H1 (cell line): ENCODE measurements around the gene OR6V1. TPM values are rescaled to one million over a fixed set of nuclear protein-coding genes. Genes with fewer than 3 reads are reported as not detected.

Experiments
- CEBPB ChIP-seq: IDR thresholded peaks from 2 replicates; pipeline ENCODE4 v1.6.1; 2012; ENCODE audit warnings: low read depth, low read length
- HDAC2 ChIP-seq, 2 experiments: fragments of 300-600 bp in 1 of 2; sonication (generic) in 1 of 2; IDR thresholded peaks; 2 replicates each; pipeline ENCODE4 v1.6.1; 2011 to 2012; ENCODE audit warnings: low read depth in 2 of 2, low read length in 2 of 2, mild to moderate bottlenecking in 2 of 2, moderate library complexity in 2 of 2, borderline replicate concordance in 1 of 2, inconsistent platforms in 1 of 2
- MAFK ChIP-seq: IDR thresholded peaks from 2 replicates; pipeline ENCODE4 v1.6.1; 2012; ENCODE audit warnings: low read depth, mild to moderate bottlenecking, improper control_type of control experiment, low read length
- SIN3A ChIP-seq, 2 experiments: IDR thresholded peaks in 1 of 2; conservative IDR thresholded peaks in 1 of 2; 2 replicates each; pipeline ENCODE4 v1.6.1; 2011 to 2012; ENCODE audit warnings: low read length in 2 of 2, improper control_type of control experiment in 1 of 2, low read depth in 1 of 2, mild to moderate bottlenecking in 1 of 2
- SIX5 ChIP-seq: IDR thresholded peaks from 2 replicates; pipeline ENCODE4 v1.6.1; 2011; ENCODE audit warnings: mild to moderate bottlenecking, low read depth, low read length
- polyA plus RNA-seq, 7 experiments: library from polyadenylated mRNA; depleted of rRNA in 3 of 7; stranded (reverse) in 5 of 7; unstranded in 2 of 7; fragments of >200 nt in 5 of 7; fragments of 200-250 nt in 2 of 7; gene quantifications; 1 replicate in 5 of 7; 2 replicates in 1 of 7; 4 replicates in 1 of 7; pipeline versions ENCODE4 v1.2.1 to v1.2.3, GENCODE V29; 2011 to 2013; ENCODE audit warnings: missing spikeins in 2 of 7, mixed read lengths in 2 of 7
- total RNA-seq: library from RNA; stranded (reverse); fragmentation: NEBNext Ultra II Directional; extraction: Animal tissue kit (Norgen Biotek cat#: 25700); gene quantifications from 2 replicates; pipeline ENCODE4 v1.2.1, GENCODE V29; 2021

Gene OR6V1
- total and polyA plus RNA-seq, 2 of the 8 experiments (the other 6 are each of a cell fraction or from before 2014, with no cell fraction given): not detected

GRCh38 chr7:143005632-143006260 lies 46.4 kb upstream of the OR6V1 start (continued):
- TF ChIP-seq CEBPB (no peak), SIX5 (no peak), MAFK (no peak), SIN3A (conservative IDR thresholded peaks at IDR 0.05 in 1 of 2, IDR thresholded peaks at IDR 0.05 in 1 of 2; ENCODE audit: low read depth in 1 of 2, low read length in 2 of 2) (no peak), HDAC2 (IDR thresholded peaks at IDR 0.05; ENCODE audit: borderline replicate concordance in 1 of 2, low read depth in 2 of 2, low read length in 2 of 2) (no peak)
